Liver (tissue), 9 donors: Measurements from ENCODE around the gene CYLD. TPM values are rescaled to one million over a fixed set of nuclear protein-coding genes. Genes with fewer than 3 reads are reported as not detected.

Experiments
- DNase-seq: peaks from one replicate; pipeline ENCODE4 v3.0.0-alpha.2; 2017; ENCODE audit warnings: low spot score
- H3K27ac ChIP-seq, 2 donors: one replicate each; pipeline ENCODE4 v1.7.0; 2013; ENCODE audit warnings: inconsistent platforms in 2 of 2, low read length in 2 of 2, control low read depth in 1 of 2, low read depth in 1 of 2, mild to moderate bottlenecking in 1 of 2
- H3K27me3 ChIP-seq, 4 donors: one replicate each; pipeline versions ENCODE4 v1.6.1 to v1.7.0; 2013; ENCODE audit warnings: low read length in 3 of 4, inconsistent platforms in 1 of 4, mild to moderate bottlenecking in 1 of 4, moderate library complexity in 1 of 4; ENCODE audit not compliant: control insufficient read depth in 4 of 4, insufficient read depth in 4 of 4
- H3K36me3 ChIP-seq, 4 donors: one replicate each; pipeline versions ENCODE4 v1.6.1 to v1.7.0; 2013; ENCODE audit warnings: low read length in 3 of 4, mild to moderate bottlenecking in 3 of 4, low read depth in 1 of 4, moderate library complexity in 1 of 4; ENCODE audit not compliant: control insufficient read depth in 4 of 4, insufficient read depth in 3 of 4
- H3K4me1 ChIP-seq, 4 donors: one replicate each; pipeline versions ENCODE4 v1.6.1 to v1.7.0; 2013; ENCODE audit warnings: low read length in 3 of 4, mild to moderate bottlenecking in 3 of 4, moderate library complexity in 1 of 4; ENCODE audit not compliant: control insufficient read depth in 4 of 4, insufficient read depth in 4 of 4
- H3K4me3 ChIP-seq, 3 donors: one replicate each; pipeline versions ENCODE4 v1.6.1 to v1.7.0; 2013; ENCODE audit warnings: low read length in 3 of 3, control low read depth in 1 of 3, low read depth in 1 of 3, mild to moderate bottlenecking in 1 of 3
- H3K9ac ChIP-seq, 2 donors: one replicate each; pipeline ENCODE4 v1.7.0; 2013; ENCODE audit warnings: low read length in 2 of 2, mild to moderate bottlenecking in 2 of 2, moderate library complexity in 2 of 2, control low read depth in 1 of 2, low read depth in 1 of 2
- H3K9me3 ChIP-seq, 4 donors: one replicate each; pipeline versions ENCODE4 v1.6.1 to v1.7.0; 2013; ENCODE audit warnings: low read length in 3 of 4; ENCODE audit not compliant: control insufficient read depth in 4 of 4
- EGR1 ChIP-seq, 2 donors: IDR thresholded peaks; 2 replicates each; pipeline ENCODE4 v1.6.1; 2016 to 2018; ENCODE audit warnings: antibody characterized with exemption in 2 of 2, low read depth in 2 of 2
- FOXA1 ChIP-seq: IDR thresholded peaks from 2 replicates; pipeline ENCODE4 v1.6.1; 2016; ENCODE audit warnings: antibody characterized with exemption
- FOXA2 ChIP-seq: IDR thresholded peaks from 2 replicates; pipeline ENCODE4 v1.6.1; 2016; ENCODE audit warnings: antibody characterized with exemption
- GABPA ChIP-seq, 2 donors: IDR thresholded peaks in 1 of 2; conservative IDR thresholded peaks in 1 of 2; 2 replicates each; pipeline ENCODE4 v1.6.1; 2016; ENCODE audit warnings: antibody characterized with exemption in 2 of 2, mild to moderate bottlenecking in 1 of 2, moderate library complexity in 1 of 2
- HNF4A ChIP-seq, 2 donors: conservative IDR thresholded peaks; 2 replicates each; pipeline ENCODE4 v1.6.1; 2016; ENCODE audit warnings: antibody characterized with exemption in 2 of 2, mild to moderate bottlenecking in 2 of 2
- HNF4G ChIP-seq: IDR thresholded peaks from 2 replicates; pipeline ENCODE4 v1.6.1; 2016; ENCODE audit warnings: antibody characterized with exemption
- JUND ChIP-seq, 2 donors: IDR thresholded peaks; 2 replicates each; pipeline ENCODE4 v1.6.1; 2016; ENCODE audit warnings: antibody characterized with exemption in 2 of 2
- NR2F2 ChIP-seq: IDR thresholded peaks from 2 replicates; pipeline ENCODE4 v1.6.1; 2016; ENCODE audit warnings: antibody characterized with exemption
- RAD21 ChIP-seq, 2 donors: IDR thresholded peaks; 2 replicates each; pipeline ENCODE4 v1.6.1; 2016; ENCODE audit warnings: antibody characterized with exemption in 2 of 2, mild to moderate bottlenecking in 2 of 2
- RXRA ChIP-seq, 2 donors: IDR thresholded peaks; 2 replicates each; pipeline ENCODE4 v1.6.1; 2017 to 2018; ENCODE audit warnings: antibody characterized with exemption in 2 of 2, mild to moderate bottlenecking in 1 of 2
- SP1 ChIP-seq: IDR thresholded peaks from 2 replicates; pipeline ENCODE4 v1.6.1; 2018; ENCODE audit warnings: antibody characterized with exemption, mild to moderate bottlenecking
- TAF1 ChIP-seq: conservative IDR thresholded peaks from 2 replicates; pipeline ENCODE4 v1.6.1; 2016; ENCODE audit warnings: antibody characterized with exemption, mild to moderate bottlenecking
- YY1 ChIP-seq: IDR thresholded peaks from 2 replicates; pipeline ENCODE4 v1.6.1; 2016; ENCODE audit warnings: antibody characterized with exemption, mild to moderate bottlenecking
- WGBS: extraction: QIAGEN DNeasy Blood & Tissue Kit; methylation state at CpG from one replicate; pipeline ENCODE4 v1.1.7; 2013; 5-methylcytosine and 5-hydroxymethylcytosine counted together
- polyA plus RNA-seq, 2 donors: library from polyadenylated mRNA; stranded (reverse) in 1 of 2; unstranded in 1 of 2; fragments of 200-250 nt in 1 of 2; fragments of >200 nt in 1 of 2; fragmentation: Nextera tagmentation in 1 of 2; extraction: Ambion mirVana in 1 of 2; gene quantifications; one replicate each; pipeline versions ENCODE4 v1.2.1 to v1.2.3, GENCODE V29; 2013 to 2015
- total RNA-seq, 2 donors: library from RNA; depleted of rRNA; stranded (reverse); fragments of >200 nt; gene quantifications; one replicate each; pipeline ENCODE4 v1.2.3, GENCODE V29; 2014
- TF ChIP-seq, protein P1 (sequence below): IDR thresholded peaks from 2 replicates; pipeline ENCODE4 v1.6.1; 2016; ENCODE audit warnings: antibody characterized with exemption, mild to moderate bottlenecking
- TF ChIP-seq, protein P2 (sequence below): IDR thresholded peaks from 2 replicates; pipeline ENCODE4 v1.6.1; 2016; ENCODE audit warnings: antibody characterized with exemption
- TF ChIP-seq, protein P3 (sequence below): fragments of 150-350 bp; IDR thresholded peaks from 2 replicates; pipeline ENCODE4 v1.5.1; 2017; ENCODE audit warnings: improper control_type of control experiment, low read depth, low read length; ENCODE audit not compliant: missing input control
- TF ChIP-seq, protein P4 (sequence below): IDR thresholded peaks from 2 replicates; pipeline ENCODE4 v1.6.1; 2016; ENCODE audit warnings: antibody characterized with exemption
- TF ChIP-seq, protein P5 (sequence below): IDR thresholded peaks from 2 replicates; pipeline ENCODE4 v1.6.1; 2016; ENCODE audit warnings: antibody characterized with exemption
- donor health status: healthy.
- donor health status: healthy.
- donor health status: healthy.
- donor health status: healthy.
- donor health status: healthy.

CYLD gene
- total and polyA plus RNA-seq, 4 donors = 8.2 to 42.7 (median 13.8) TPM

DNA sequence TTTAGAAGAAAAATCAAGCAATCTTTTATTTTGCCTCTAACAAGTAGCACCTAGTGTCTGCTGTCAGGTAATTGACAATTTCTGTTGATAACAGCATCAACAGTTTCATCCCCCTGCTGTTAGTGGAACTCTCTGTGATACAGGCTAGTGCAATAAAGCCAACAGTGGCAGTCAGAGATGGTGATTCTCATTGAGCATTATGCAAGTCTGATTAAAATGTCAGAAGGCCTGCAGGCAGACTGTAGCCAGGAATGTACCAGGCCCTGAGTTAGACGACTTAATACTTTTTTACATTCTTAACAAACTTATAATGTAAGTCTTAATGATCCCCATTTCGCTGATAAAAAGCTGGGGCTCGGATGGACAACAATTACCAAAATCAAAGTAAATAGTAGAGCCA lies 14.6 kb downstream of the CYLD start:
- H3K4me3 ChIP-seq = no peak overlapping the region
- peaks cover 2 to 37% (median 19%) of the 10 kb centered on the region in 4 donors for H3K36me3 ChIP-seq
- no peak overlapping the region for H3K27ac ChIP-seq
- no peaks in the 10 kb centered on the region for H3K9me3 ChIP-seq
- TF ChIP-seq RAD21 (IDR thresholded peaks at IDR 0.05) = no peak
- TF ChIP-seq HNF4A (conservative IDR thresholded peaks at IDR 0.05) = no peak
- TF ChIP-seq RXRA (IDR thresholded peaks at IDR 0.05) = no peak
- TF ChIP-seq FOXA1 = no peak
- TF ChIP-seq NR2F2 = no peak
- TF ChIP-seq EGR1 (IDR thresholded peaks at IDR 0.05; ENCODE audit: low read depth in 2 of 2) = no peak
- H3K9ac ChIP-seq = no peak overlapping the region
- 85% methylated on average over 3 of the region's 3 CpGs for WGBS
- no peak for DNase-seq
- H3K27me3 ChIP-seq = no peaks in the 10 kb centered on the region
- H3K4me1 ChIP-seq = no peaks in the 10 kb centered on the region

DNA sequence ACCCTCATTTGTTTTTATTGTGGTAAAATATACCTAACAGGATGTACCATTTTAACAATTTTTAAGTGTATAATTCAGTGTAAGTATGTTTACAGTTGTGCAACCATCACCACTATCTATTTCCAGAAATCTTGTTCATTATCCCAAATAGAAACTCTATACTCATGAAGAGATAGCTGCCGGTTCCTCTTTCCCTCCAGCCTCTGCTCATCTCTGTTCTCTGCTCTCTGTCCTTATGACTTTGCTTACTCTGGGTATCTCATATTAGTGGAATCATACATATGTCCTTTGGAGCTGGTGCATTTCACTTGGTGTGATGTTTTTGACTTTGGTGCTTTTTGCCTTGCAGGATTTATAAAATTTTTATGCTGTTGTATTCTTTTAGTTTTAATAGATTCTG lies 19.4 kb downstream of the CYLD start:
- H3K27ac ChIP-seq = no peak overlapping the region
- no peak overlapping the region for H3K9ac ChIP-seq
- WGBS = 73% methylated on average over 1 of the region's 1 CpG
- H3K4me1 ChIP-seq = no peaks in the 10 kb centered on the region
- DNase-seq = no peak
- H3K36me3 ChIP-seq = peaks cover 0 to 27% (median 15%) of the 10 kb centered on the region in 4 donors
- no peaks in the 10 kb centered on the region for H3K27me3 ChIP-seq
- H3K4me3 ChIP-seq = no peak overlapping the region
- no peak for TF ChIP-seq RAD21 (IDR thresholded peaks at IDR 0.05)
- no peak for TF ChIP-seq GABPA (IDR thresholded peaks at IDR 0.05 in 1 of 2, conservative IDR thresholded peaks at IDR 0.05 in 1 of 2)
- peaks cover 0 to 1% (median 0%) of the 10 kb centered on the region in 4 donors for H3K9me3 ChIP-seq

DNA sequence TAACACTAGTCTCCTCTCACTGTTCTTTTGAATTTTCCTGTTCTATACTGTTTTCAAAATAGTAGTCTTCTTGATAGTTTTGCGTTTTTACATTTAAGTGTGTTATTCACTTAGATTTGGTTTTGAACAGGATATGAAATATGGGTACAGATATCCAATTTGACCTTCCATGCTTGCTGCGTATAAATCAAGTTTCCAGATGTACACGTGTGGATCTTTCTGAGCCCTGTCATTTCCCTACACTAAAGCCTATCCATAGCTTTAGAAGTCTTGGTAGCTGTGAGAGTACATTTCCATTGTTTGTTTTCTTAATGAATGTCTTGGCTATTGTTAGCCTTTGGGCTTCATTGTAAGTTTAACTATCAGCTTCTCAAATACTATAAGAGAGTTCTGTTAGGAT lies 20.4 kb downstream of the CYLD start:
- 86% methylated on average over 3 of the region's 3 CpGs for WGBS
- H3K4me3 ChIP-seq = no peak overlapping the region
- H3K4me1 ChIP-seq = no peaks in the 10 kb centered on the region
- peaks cover 0 to 31% (median 17%) of the 10 kb centered on the region in 4 donors for H3K36me3 ChIP-seq
- H3K9me3 ChIP-seq = peaks cover 0 to 2% (median 0%) of the 10 kb centered on the region in 4 donors
- no peak overlapping the region for H3K9ac ChIP-seq
- TF ChIP-seq, protein P1, sequence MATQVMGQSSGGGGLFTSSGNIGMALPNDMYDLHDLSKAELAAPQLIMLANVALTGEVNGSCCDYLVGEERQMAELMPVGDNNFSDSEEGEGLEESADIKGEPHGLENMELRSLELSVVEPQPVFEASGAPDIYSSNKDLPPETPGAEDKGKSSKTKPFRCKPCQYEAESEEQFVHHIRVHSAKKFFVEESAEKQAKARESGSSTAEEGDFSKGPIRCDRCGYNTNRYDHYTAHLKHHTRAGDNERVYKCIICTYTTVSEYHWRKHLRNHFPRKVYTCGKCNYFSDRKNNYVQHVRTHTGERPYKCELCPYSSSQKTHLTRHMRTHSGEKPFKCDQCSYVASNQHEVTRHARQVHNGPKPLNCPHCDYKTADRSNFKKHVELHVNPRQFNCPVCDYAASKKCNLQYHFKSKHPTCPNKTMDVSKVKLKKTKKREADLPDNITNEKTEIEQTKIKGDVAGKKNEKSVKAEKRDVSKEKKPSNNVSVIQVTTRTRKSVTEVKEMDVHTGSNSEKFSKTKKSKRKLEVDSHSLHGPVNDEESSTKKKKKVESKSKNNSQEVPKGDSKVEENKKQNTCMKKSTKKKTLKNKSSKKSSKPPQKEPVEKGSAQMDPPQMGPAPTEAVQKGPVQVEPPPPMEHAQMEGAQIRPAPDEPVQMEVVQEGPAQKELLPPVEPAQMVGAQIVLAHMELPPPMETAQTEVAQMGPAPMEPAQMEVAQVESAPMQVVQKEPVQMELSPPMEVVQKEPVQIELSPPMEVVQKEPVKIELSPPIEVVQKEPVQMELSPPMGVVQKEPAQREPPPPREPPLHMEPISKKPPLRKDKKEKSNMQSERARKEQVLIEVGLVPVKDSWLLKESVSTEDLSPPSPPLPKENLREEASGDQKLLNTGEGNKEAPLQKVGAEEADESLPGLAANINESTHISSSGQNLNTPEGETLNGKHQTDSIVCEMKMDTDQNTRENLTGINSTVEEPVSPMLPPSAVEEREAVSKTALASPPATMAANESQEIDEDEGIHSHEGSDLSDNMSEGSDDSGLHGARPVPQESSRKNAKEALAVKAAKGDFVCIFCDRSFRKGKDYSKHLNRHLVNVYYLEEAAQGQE = no peak
- TF ChIP-seq RAD21 (IDR thresholded peaks at IDR 0.05) = no peak
- TF ChIP-seq GABPA (IDR thresholded peaks at IDR 0.05 in 1 of 2, conservative IDR thresholded peaks at IDR 0.05 in 1 of 2) = no peak
- TF ChIP-seq, protein P2, sequence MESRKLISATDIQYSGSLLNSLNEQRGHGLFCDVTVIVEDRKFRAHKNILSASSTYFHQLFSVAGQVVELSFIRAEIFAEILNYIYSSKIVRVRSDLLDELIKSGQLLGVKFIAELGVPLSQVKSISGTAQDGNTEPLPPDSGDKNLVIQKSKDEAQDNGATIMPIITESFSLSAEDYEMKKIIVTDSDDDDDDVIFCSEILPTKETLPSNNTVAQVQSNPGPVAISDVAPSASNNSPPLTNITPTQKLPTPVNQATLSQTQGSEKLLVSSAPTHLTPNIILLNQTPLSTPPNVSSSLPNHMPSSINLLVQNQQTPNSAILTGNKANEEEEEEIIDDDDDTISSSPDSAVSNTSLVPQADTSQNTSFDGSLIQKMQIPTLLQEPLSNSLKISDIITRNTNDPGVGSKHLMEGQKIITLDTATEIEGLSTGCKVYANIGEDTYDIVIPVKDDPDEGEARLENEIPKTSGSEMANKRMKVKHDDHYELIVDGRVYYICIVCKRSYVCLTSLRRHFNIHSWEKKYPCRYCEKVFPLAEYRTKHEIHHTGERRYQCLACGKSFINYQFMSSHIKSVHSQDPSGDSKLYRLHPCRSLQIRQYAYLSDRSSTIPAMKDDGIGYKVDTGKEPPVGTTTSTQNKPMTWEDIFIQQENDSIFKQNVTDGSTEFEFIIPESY = no peak
- TF ChIP-seq, protein P3, sequence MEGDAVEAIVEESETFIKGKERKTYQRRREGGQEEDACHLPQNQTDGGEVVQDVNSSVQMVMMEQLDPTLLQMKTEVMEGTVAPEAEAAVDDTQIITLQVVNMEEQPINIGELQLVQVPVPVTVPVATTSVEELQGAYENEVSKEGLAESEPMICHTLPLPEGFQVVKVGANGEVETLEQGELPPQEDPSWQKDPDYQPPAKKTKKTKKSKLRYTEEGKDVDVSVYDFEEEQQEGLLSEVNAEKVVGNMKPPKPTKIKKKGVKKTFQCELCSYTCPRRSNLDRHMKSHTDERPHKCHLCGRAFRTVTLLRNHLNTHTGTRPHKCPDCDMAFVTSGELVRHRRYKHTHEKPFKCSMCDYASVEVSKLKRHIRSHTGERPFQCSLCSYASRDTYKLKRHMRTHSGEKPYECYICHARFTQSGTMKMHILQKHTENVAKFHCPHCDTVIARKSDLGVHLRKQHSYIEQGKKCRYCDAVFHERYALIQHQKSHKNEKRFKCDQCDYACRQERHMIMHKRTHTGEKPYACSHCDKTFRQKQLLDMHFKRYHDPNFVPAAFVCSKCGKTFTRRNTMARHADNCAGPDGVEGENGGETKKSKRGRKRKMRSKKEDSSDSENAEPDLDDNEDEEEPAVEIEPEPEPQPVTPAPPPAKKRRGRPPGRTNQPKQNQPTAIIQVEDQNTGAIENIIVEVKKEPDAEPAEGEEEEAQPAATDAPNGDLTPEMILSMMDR = no peak
- no peak for TF ChIP-seq FOXA1
- TF ChIP-seq RXRA (IDR thresholded peaks at IDR 0.05) = no peak
- no peak for TF ChIP-seq EGR1 (IDR thresholded peaks at IDR 0.05; ENCODE audit: low read depth in 2 of 2)
- TF ChIP-seq YY1 = no peak
- no peak for TF ChIP-seq JUND (IDR thresholded peaks at IDR 0.05)
- no peak for TF ChIP-seq TAF1
- TF ChIP-seq SP1 = no peak
- TF ChIP-seq HNF4G = no peak
- TF ChIP-seq HNF4A (conservative IDR thresholded peaks at IDR 0.05) = no peak
- no peak for TF ChIP-seq FOXA2
- TF ChIP-seq, protein P4, sequence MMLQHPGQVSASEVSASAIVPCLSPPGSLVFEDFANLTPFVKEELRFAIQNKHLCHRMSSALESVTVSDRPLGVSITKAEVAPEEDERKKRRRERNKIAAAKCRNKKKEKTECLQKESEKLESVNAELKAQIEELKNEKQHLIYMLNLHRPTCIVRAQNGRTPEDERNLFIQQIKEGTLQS = no peak
- no peak for TF ChIP-seq NR2F2
- TF ChIP-seq, protein P5, sequence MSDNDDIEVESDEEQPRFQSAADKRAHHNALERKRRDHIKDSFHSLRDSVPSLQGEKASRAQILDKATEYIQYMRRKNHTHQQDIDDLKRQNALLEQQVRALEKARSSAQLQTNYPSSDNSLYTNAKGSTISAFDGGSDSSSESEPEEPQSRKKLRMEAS = no peak
- H3K27ac ChIP-seq = no peak overlapping the region
- no peaks in the 10 kb centered on the region for H3K27me3 ChIP-seq
- no peak for DNase-seq
